HK-2 (cell line): Measurements from ENCODE around the gene GABRE.
"Not testable (repeated sequence)": the region's sequence is repeated elsewhere in the genome, so short reads cannot be mapped to it uniquely, and the experiment has no call there.

Experiments
- DNase-seq: peaks from one replicate; pipeline ENCODE4 v3.0.0-alpha.2; 2018; ENCODE audit not compliant: unreplicated experiment

Gene GABRE

DNA sequence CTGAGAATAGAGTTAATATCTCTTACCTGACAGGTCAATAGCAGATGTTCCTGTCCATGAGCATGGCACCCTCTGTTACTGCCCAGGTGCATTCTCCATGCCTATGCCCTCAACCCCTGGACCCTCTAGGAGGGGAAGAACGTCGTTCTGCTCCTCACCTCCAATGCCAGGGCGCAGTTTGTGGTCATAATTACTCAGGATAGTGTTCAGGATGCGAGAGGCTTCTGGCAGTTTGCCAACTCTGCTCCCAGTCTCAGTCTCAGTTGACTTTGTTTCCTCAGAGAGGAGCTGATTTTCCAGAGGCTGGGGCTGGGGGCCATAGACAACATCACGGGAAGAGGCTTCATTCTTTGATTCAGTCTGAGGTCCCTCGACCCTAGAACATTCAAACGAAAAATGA is 4.4 kb downstream of the GABRE start:
- DNase-seq: no peak

DNA sequence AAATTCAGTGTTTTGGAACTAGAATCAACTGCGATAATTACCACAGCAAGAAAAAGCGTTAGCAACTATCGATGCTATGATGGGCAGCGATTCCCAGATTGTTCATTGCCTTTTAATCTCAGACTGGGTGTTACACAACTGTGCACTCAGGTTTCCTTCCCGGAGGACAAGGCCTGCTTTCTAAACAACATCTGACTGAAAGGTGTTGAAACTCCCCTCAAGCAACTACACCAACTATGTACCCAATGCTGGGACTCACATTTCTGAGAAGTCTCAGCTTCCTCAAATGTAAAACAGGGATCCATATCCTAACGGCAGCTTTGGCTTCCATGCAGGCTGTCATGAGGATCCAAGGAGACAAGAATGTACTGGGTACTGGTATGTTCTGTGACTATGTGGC is 8.2 kb downstream of the GABRE start:
- no peak for DNase-seq

DNA sequence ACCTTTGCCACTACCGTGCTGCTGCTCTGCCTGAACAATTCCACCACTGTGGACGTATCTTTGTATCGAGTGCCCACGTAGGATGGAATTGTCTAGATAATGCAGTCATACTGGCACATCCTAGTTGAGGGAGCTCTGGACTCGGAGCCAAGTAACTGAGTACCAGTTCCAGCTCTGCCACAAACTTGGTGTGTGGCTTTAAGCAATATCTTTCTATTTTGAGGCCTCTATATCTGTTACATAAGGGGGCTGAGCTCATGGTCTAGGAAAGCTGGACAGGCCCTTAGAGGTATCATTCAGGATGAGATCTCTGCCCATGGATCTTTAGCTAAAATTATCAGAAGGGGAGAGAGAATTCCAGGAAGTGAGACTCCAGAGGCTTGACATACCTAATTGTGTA is 12.4 kb downstream of the GABRE start:
- DNase-seq: no peak

DNA sequence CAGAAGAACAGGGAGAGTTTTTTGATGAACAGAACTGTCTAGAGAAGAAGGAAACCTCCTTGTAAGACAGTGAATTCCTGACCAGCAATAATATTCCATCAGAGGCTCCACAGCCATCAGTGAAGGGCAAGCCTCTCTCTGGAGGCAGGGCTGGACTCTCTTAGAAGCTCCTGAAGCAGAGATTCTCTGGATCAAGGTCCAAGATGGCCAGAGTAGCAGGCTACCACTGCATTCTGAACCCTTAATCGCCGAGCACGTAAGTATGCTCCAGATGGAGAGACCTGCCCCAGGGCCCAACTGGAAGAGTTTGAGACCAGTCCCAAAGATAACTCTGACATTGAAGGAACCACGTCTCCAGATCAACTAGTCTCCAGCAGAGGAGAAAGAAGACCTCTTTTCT is 16.4 kb downstream of the GABRE start:
- DNase-seq: no peak

DNA sequence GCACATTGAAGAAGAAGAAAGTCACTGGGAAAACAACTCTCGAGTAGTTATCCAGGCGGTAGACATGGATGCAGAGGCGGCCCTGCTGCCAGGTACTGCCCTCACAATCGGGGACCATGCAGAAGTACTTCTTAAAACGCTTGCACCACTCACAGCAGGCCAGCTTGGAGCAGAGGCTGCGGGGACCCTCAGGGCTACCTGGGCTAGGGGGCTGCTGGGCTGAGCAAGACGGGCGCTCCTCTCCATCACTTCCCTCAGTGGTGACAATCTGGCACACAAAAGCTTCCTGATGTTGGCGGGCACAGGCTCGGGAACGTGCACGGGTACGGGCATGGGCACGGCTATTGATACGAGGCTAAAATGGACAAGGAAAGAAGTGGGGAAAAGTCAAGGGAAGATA is 19.7 kb downstream of the GABRE start:
- DNase-seq: no peak

DNA sequence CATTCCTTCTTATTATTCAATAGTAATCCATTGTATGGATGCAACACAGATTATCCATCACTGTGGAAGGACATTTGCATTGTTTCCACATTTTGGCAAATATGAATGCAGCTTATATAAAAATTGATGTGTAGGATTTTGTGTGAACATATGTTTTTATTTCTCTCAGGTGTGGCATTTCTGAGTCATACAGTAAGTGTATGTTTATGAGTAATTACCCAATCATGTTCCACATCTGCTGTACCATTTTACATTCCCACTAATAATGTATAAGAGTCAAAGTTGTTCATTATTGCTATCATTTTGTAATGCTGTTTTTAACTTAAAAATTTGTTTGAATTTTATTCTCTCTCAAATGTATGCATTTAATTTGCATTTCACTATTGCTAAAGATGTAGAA is 36.3 kb downstream of the GABRE start:
- DNase-seq: no peak

DNA sequence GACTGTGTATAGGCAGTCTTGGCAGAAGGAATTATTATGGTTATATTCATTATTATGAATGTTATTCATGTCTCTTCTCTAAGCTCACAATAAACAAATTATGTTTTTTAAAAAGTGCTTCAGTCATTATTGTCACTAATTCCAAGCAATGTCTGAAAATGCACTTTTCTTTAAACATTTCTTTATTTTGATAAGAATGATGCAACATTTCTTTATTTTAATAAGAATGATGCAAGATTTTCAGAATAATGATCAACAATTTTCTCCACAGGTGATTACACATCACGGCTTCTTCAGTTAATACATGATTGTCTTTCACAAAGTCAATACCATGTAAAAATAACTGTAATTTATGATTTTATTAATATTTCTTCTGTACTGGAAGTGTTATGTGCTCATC is 39.1 kb downstream of the GABRE start:
- DNase-seq: no peak

DNA sequence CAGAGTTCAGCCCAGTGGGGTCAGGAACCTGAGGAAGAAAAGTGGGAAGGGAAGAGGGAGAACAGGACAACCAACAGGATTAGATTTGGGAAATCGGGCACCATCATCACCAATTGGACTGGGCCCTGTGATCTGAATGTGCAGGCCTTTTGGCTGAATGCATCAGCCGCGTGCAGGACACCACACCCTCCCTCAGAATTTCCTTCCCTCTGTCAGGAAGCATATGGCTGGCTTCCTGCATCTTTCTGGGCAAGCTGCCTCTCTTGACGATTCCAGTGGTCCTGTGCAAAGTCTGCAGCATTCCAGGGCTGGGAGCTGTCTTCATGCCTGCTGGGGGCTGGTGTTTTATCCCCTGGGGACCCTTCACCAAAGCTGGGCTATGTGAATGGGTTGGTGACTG is 45.4 kb downstream of the GABRE start:
- DNase-seq: no peak

DNA sequence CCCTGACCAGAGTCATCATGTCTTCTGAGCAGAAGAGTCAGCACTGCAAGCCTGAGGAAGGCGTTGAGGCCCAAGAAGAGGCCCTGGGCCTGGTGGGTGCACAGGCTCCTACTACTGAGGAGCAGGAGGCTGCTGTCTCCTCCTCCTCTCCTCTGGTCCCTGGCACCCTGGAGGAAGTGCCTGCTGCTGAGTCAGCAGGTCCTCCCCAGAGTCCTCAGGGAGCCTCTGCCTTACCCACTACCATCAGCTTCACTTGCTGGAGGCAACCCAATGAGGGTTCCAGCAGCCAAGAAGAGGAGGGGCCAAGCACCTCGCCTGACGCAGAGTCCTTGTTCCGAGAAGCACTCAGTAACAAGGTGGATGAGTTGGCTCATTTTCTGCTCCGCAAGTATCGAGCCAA is 50.8 kb downstream of the GABRE start:
- no peak for DNase-seq

DNA sequence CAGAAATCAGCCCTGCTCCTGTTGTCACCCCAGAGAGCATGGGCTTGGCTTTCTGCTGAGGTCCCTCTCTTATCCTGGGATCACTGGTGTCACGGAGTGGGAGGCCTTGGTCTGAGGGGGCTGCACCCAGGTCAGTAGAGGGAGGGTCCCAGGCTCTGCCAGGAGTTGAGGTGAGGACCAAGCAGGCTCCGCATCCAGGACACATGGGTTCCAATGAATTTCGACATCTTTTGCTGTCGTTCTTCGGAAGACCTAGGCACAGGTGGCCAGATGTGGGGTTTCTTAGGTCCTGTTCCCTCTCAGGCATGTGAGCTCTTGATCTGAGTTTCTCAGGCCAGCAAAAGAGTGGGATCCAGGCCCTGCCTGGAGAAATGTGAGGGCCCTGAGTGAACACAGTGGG is 51.8 kb downstream of the GABRE start:
- no peak for DNase-seq

DNA sequence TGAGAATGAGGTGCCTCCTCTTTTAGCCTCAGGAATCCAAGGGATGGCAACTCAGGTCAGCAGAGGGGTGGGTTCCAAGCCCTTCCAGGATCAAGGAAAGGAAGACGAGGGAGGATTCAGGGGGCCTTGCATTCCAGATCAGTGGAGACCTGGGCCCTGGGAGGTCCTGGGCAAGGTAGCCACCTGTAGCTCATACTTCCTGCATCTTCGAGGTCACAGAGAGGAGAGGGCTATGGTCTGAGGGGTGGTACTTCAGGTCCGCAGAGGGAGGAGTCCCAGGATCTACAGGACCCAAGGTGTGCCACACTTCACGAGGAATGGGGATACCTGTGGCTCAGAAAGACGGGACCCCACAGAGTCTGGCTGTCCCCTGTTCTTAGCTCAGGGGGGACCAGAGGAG is 52.6 kb downstream of the GABRE start:
- DNase-seq: no peak

DNA sequence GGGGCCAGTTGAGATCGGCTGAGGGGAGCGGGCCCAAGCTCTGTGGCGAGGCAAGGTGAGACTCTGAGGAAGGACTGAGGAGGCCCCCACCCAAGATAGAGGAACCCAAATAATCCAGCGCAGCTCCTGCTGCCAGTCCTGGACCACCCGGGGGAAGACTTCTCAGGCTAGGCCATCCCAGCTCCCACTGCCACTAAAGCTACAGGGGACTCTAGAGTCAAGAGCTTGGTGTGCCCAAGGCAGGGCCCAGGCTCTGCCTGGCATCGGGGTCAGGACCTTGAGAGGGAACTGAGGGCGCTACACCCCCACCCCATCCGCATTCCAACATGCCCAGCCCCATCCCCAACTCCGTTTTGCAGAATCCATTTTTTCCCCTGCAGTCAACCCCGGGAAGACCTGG is 53.2 kb downstream of the GABRE start:
- no peak for DNase-seq

DNA sequence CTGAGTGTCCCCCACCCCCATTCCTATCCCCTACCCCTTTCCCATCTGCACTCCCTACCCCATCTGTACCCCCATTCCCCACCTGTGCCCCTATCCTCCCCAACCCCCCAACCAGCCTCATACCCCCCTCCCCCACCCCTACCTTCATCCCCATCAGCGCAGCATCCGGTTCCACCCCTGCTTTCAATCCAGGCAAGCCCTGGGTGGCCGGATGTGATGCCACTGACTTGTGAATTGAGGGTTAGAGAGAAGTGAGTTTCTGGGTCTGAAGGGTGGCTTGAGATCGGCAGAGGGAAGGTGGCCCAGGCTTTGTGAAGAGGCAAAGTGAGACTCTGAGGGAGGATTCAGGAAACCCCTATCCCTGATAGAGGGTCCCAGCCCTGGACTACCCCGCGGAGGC is 53.9 kb downstream of the GABRE start:
- no peak for DNase-seq

DNA sequence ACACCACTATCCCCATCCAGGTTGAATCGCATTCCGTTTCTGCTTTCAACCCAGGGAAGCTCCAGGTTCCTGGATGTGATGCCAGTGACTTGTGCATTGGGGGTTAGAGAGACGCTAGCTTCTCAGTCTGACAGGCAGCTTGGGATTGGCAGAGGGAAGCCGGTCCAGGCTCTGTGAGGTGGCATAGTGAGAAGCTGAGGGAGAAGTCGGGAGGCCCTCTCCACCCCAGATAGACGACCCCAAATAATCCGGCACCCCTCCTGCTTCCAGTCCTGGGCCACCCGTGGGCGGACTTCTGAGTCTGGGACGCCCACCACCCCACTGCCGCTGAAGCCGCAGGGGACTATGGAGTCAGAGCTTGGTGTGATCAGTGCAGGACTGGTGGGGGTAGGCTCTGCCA is 54.4 kb downstream of the GABRE start:
- no peak for DNase-seq

DNA sequence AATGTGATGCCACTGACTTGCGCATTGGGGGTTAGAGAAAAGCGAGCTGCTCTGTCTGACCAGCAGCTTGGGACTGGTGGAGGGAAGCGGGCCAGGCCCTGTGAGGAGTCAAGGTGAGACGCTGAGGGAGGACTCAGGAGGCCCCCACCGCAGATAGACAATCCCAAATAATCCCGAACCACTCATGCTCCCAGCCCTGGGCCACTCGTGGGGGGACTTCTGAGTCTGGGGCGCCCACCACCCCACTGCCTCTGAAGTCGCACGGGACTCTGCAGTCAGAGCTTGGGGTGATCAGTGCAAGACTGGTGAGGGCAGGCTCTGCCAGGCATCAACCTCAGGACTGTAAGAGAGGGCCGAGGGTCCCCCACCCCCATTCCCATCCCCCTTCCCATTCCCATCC is 54.9 kb downstream of the GABRE start:
- DNase-seq: no peak

DNA sequence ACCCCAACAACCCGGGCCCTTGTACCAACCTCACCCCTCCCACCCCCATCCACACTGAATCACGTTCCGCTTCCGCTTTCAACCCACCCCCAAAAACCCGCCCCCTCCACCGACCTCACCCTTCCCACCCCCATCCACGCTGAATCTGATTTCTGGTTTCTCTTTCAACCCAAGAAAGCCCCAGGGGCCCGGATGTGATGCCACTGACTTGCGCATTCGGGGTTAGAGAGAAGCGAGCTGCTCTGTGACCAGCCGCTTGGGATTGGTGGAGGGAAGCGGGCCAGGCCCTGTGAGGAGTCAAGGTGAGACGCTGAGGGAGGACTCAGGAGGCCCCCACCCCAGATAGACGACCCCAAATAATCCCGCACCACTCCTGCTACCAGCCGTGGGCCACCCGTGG is 55.7 kb downstream of the GABRE start:
- DNase-seq: not testable (repeated sequence)

DNA sequence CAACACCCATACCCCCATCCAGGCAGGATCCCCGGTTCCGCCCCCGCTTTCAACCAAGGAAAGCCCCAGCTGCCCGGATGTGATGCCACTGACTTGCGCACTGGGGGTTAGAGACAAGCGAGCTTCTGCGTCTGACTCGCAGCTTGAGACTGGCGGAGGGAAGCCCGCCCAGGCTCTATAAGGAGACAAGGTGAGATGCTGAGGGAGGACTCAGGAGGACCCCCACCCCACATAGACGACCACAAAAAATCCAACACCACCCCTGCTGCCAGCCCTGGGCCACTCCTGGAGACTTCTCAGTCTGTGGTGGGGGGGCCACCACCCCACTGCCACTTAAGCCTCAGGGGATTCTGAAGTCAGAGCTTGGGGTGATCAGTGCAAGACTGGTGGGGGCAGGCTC is 61.7 kb downstream of the GABRE start, which contains the start of gene MAGEA4:
TSS of gene MAGEA4 (plus strand) at position 110 of the 400 bp plus-strand sequence. CDS start 10,776 bp downstream, outside the sequence.
- DNase-seq: no peak

DNA sequence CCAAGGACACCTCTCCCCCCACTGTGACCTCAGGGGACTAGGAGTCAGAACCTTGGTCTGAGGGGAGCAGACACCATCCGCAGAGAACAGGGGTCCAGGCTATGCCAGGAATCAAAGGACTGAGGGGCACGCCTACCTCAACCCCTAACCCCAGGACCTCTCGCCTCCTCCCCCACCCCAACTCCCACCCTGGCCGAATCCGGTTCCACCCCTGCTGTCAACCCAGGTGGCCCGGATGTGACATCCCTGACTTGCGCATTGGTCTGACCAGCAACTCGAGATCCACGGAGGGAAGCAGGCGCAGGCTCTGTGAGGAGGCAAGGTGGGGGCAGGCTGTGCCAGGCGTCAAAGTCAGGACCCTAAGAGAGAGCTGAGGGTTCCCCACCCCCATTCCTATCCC is 62.3 kb downstream of the GABRE start:
- no peak for DNase-seq

DNA sequence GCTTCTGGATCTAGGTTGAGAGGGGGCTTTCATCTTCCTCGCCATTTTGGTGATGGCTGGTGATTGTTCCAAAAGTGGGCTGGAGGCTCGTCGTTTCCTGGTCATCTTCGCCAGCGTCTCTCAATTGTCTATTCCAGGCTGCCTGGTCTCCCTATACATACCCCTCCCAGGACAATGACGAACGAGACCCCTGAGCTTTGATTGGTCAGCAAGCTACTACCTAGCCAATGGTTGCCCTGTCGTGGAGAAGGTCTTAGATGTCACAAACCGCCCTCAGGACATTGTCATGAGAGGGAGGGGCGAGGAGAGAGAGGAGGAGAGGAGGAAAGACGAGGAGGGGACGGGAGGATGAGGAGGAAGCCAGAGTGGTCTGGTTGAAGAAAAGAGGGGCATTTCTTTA is 69.5 kb downstream of the GABRE start:
- DNase-seq: no peak
